PC-3 (cell line): ENCODE data around the gene PTCH1. TPM values are rescaled to one million over a fixed set of nuclear protein-coding genes. Genes with fewer than 3 reads are reported as not detected.

ENCODE experiments used
- ATAC-seq: fragments of 200-7000 bp; cut with Tn5 transposase; 2 replicates; pipeline ENCODE4 v1.9.1; 2020; ENCODE audit warnings: mild to moderate bottlenecking, moderate library complexity
- BruUV-seq: library from RNA; stranded (reverse); fragments of 400-500 nt; replicated peaks from 2 replicates; lab custom pipeline; 2021; lab: Mats Ljungman, UMichigan
- CTCF ChIA-PET: fragments of 300-600 bp; sonication (Branson Sonifier 250); formaldehyde crosslinking; loops from one replicate; lab custom pipeline; 2022; ENCODE audit warnings: antibody characterized with exemption; lab: Charles Lee
- POLR2A ChIA-PET: fragments of 300-600 bp; sonication (Branson Sonifier 250); formaldehyde crosslinking; loops from one replicate; lab custom pipeline; 2022; ENCODE audit warnings: antibody characterized with exemption; ENCODE audit not compliant: unreplicated experiment; lab: Charles Lee
- DNase-seq: peaks from one replicate; pipeline ENCODE4 v3.0.0-alpha.2; 2015
- H2AFZ ChIP-seq: fragments of 300-600 bp; sonication (generic); 2 replicates; pipeline ENCODE4 v1.6.0; 2016; ENCODE audit warnings: antibody characterized with exemption, low read length
- H3F3A ChIP-seq: fragments of 300-600 bp; sonication (generic); one replicate; pipeline ENCODE4 v1.6.0; 2017; ENCODE audit warnings: antibody characterized with exemption, low read length, control low read depth, mild to moderate bottlenecking; ENCODE audit not compliant: unreplicated experiment
- H3K27ac ChIP-seq: fragments of 300-600 bp; sonication (generic); 2 replicates; pipeline ENCODE4 v1.5.1; 2016; ENCODE audit warnings: mild to moderate bottlenecking, low read length
- H3K27me3 ChIP-seq: fragments of 300-600 bp; sonication (generic); 2 replicates; pipeline ENCODE4 v1.6.1; 2016; ENCODE audit warnings: low read length, mixed read lengths
- H3K36me3 ChIP-seq: fragments of 300-600 bp; sonication (generic); 2 replicates; pipeline ENCODE4 v1.6.1; 2016; ENCODE audit warnings: low read depth, mixed run types, low read length, mixed read lengths
- H3K4me1 ChIP-seq: fragments of 300-600 bp; sonication (generic); 2 replicates; pipeline ENCODE4 v1.5.1; 2016; ENCODE audit warnings: low read length; ENCODE audit not compliant: insufficient read depth
- H3K4me2 ChIP-seq: fragments of 300-600 bp; sonication (generic); 2 replicates; pipeline ENCODE4 v1.6.0; 2016; ENCODE audit warnings: low read length
- H3K4me3 ChIP-seq: fragments of 300-600 bp; sonication (generic); 2 replicates; pipeline ENCODE4 v1.5.1; 2016; ENCODE audit warnings: mild to moderate bottlenecking, low read length, mixed read lengths
- H3K79me2 ChIP-seq: fragments of 300-600 bp; sonication (generic); 2 replicates; pipeline ENCODE4 v1.6.1; 2017; ENCODE audit warnings: low read length, mixed read lengths
- H3K9ac ChIP-seq: fragments of 300-600 bp; sonication (generic); 2 replicates; pipeline ENCODE4 v1.6.0; 2016; ENCODE audit warnings: mild to moderate bottlenecking, low read length
- H3K9me2 ChIP-seq: fragments of 300-600 bp; sonication (generic); replicated peaks from 2 replicates; pipeline ENCODE4 v1.6.1; 2016; ENCODE audit warnings: mixed run types, low read length, mixed read lengths
- H3K9me3 ChIP-seq: fragments of 300-600 bp; sonication (generic); 2 replicates; pipeline ENCODE4 v1.6.1; 2016; ENCODE audit warnings: low read length, mixed read lengths
- H4K20me1 ChIP-seq: fragments of 300-600 bp; sonication (generic); 2 replicates; pipeline ENCODE4 v1.6.1; 2016; ENCODE audit warnings: low read length, mixed read lengths
- CTCF ChIP-seq: fragments of 300-600 bp; sonication (generic); conservative IDR thresholded peaks from 2 replicates; pipeline ENCODE4 v1.5.1; 2017; ENCODE audit warnings: antibody characterized with exemption, low read depth, mild to moderate bottlenecking, low read length
- EZH2 ChIP-seq: fragments of 300-600 bp; sonication (generic); IDR thresholded peaks from one replicate; pipeline ENCODE4 v1.6.1; 2017; ENCODE audit warnings: antibody characterized with exemption, mild to moderate bottlenecking, low read length; ENCODE audit not compliant: unreplicated experiment
- EZH2phosphoT487 ChIP-seq: fragments of 300-600 bp; sonication (generic); IDR thresholded peaks from 2 replicates; pipeline ENCODE4 v1.6.1; 2018; ENCODE audit warnings: mild to moderate bottlenecking, antibody characterized with exemption, low read length, borderline replicate concordance
- intact Hi-C: fragments of 100-400 bp; cut with micrococcal nuclease; formaldehyde crosslinking; loops from 2 replicates; pipeline ENCODE4 v1.9.0; 2023
- total RNA-seq: library from RNA; depleted of rRNA; stranded (reverse); fragments of >200 nt; gene quantifications from 2 replicates; pipeline ENCODE4 v1.2.3, GENCODE V29; 2014

PTCH1 gene
- total RNA-seq, 1 experiment from 2014 or later, result 0.77 TPM

GRCh38 chr9:95486318-95486717, 30.5 kb downstream of the PTCH1 start:
- intact Hi-C loops, result no loop called here
- TF ChIP-seq CTCF, result no peak
- no peak for TF ChIP-seq EZH2
- no peak for TF ChIP-seq EZH2phosphoT487
- no peak for ATAC-seq
- H3K27me3 ChIP-seq, result no peaks in the 10 kb centered on the region
- H2AFZ ChIP-seq, result no peak overlapping the region
- no TSS peak for BruUV-seq
- no peaks in the 10 kb centered on the region for H3F3A ChIP-seq
- H3K36me3 ChIP-seq, result no peaks in the 10 kb centered on the region
- H3K4me2 ChIP-seq, result no peak overlapping the region
- no peak overlapping the region for H3K4me3 ChIP-seq
- POLR2A ChIA-PET, result no interaction called here
- H3K9me3 ChIP-seq, result no peaks in the 10 kb centered on the region
- H3K4me1 ChIP-seq, result no peaks in the 10 kb centered on the region
- H3K27ac ChIP-seq, result no peak overlapping the region
- H4K20me1 ChIP-seq, result no peaks in the 10 kb centered on the region
- DNase-seq, result no peak
- CTCF ChIA-PET, result no interaction called here
- no peaks in the 10 kb centered on the region for H3K79me2 ChIP-seq
- no peaks in the 10 kb centered on the region for H3K9me2 ChIP-seq
- H3K9ac ChIP-seq, result no peak overlapping the region

- intact Hi-C loops, result no loop called here
- DNase-seq (no peak), ATAC-seq (no peak)
- ChIA-PET POLR2A (no interaction called here), CTCF (no interaction called here)
- Histone ChIP-seq H3K27ac (no peak overlapping the region), H3K36me3 (no peaks in the 10 kb centered on the region), H3F3A (no peaks in the 10 kb centered on the region), H3K9ac (no peak overlapping the region), H4K20me1 (no peaks in the 10 kb centered on the region), H3K4me2 (no peak overlapping the region), H3K79me2 (no peaks in the 10 kb centered on the region), H2AFZ (no peak overlapping the region), H3K9me2 (no peaks in the 10 kb centered on the region), H3K9me3 (no peaks in the 10 kb centered on the region), H3K27me3 (no peaks in the 10 kb centered on the region), H3K4me1 (no peaks in the 10 kb centered on the region), H3K4me3 (no peak overlapping the region)
- TF ChIP-seq EZH2, result no peak
- TF ChIP-seq EZH2phosphoT487, result no peak
- TF ChIP-seq CTCF, result no peak
- no TSS peak for BruUV-seq
These were observed 32.5 kb downstream of the PTCH1 start for GRCh38 chr9:95484225-95484624.

- H3K9me3 ChIP-seq, result no peaks in the 10 kb centered on the region
- CTCF ChIA-PET, result no interaction called here
These were observed 33.3 kb downstream of the PTCH1 start for GRCh38 chr9:95483431-95483830.

More at GRCh38 chr9:95483431-95483830, 33.3 kb downstream of the PTCH1 start:
- POLR2A ChIA-PET, result no interaction called here
- Histone ChIP-seq H3K79me2 (no peaks in the 10 kb centered on the region), H4K20me1 (no peaks in the 10 kb centered on the region), H3K27ac (no peak overlapping the region), H3K36me3 (no peaks in the 10 kb centered on the region), H3K4me3 (no peak overlapping the region), H3K27me3 (no peaks in the 10 kb centered on the region), H3K9me2 (no peaks in the 10 kb centered on the region), H3K4me1 (no peaks in the 10 kb centered on the region), H3K9ac (no peak overlapping the region), H3F3A (no peaks in the 10 kb centered on the region), H3K4me2 (no peak overlapping the region), H2AFZ (no peak overlapping the region)
- ATAC-seq (no peak), DNase-seq (no peak)
- intact Hi-C loops, result no loop called here
- no TSS peak for BruUV-seq
- TF ChIP-seq EZH2, result no peak
- TF ChIP-seq CTCF, result no peak
- TF ChIP-seq EZH2phosphoT487, result no peak
